ENCODE results near the gene MYCBPAP. TPM values are rescaled to one million over a fixed set of nuclear protein-coding genes. Genes with fewer than 3 reads are reported as not detected.

Gene MYCBPAP
- polyA plus RNA-seq, 3 donors: 1.4 to 2.4 (median 1.6) TPM

DNA sequence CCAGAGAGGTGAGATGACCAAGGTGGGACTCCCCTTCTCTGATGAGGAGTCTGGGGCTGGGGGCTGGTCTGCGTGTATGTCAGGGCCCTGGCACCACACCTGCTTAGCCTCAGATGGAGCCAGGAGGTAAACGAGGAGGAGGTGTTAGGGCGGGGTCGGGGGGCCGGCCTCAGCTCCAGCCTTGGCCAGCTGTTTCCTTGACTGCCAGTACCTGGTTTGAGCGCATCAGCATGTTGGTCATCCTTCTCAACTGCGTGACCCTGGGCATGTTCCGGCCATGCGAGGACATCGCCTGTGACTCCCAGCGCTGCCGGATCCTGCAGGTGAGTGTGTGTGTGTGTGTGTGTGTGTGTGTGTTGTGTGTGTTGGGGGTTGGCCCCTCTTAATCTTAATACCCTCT, 60.4 kb downstream of the MYCBPAP start:
- no peak for DNase-seq (ENCODE audit: low read depth in 3 of 3, low spot score in 2 of 3)

- no peak for DNase-seq (ENCODE audit: low read depth in 3 of 3, low spot score in 2 of 3)
These were observed 61.4 kb downstream of the MYCBPAP start for GRCh38 chr17:50569592-50569991.

GRCh38 chr17:50570032-50570431, 61.8 kb downstream of the MYCBPAP start:
- DNase-seq (ENCODE audit: low read depth in 3 of 3, low spot score in 2 of 3): no peak

DNA sequence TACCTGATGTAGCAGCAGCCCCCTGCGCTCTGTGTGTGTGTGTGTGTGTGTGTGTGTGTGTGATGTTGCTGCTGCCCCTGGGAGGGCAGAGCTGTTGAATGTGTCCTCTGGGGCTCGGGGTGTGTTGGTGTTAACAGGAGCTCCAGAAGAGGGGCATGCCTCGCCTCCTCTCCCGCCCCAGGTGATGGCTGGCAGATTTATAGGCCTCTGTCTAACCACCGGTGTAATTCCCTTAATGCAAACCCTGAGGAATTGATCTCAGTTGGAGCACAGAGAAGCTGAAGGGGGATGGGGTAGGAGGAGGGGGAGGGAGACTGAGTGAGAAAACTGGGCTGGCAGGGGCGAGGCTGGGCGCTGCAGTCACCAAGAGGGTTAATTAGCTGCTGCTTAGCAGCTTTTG, 62.3 kb downstream of the MYCBPAP start:
- DNase-seq (ENCODE audit: low read depth in 3 of 3, low spot score in 2 of 3): no peak

- no peak for DNase-seq (ENCODE audit: low read depth in 3 of 3, low spot score in 2 of 3)
These were observed 63.4 kb downstream of the MYCBPAP start for GRCh38 chr17:50571681-50572080.

DNA sequence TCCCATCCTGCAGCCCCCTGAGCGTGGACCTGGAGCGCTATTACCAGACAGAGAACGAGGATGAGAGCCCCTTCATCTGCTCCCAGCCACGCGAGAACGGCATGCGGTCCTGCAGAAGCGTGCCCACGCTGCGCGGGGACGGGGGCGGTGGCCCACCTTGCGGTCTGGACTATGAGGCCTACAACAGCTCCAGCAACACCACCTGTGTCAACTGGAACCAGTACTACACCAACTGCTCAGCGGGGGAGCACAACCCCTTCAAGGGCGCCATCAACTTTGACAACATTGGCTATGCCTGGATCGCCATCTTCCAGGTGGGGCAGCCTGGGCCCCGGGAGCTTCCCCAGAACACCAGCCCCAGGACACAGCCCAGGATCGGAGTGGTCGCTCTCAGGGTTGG, 64.3 kb downstream of the MYCBPAP start:
- no peak for DNase-seq (ENCODE audit: low read depth in 3 of 3, low spot score in 2 of 3)

DNA sequence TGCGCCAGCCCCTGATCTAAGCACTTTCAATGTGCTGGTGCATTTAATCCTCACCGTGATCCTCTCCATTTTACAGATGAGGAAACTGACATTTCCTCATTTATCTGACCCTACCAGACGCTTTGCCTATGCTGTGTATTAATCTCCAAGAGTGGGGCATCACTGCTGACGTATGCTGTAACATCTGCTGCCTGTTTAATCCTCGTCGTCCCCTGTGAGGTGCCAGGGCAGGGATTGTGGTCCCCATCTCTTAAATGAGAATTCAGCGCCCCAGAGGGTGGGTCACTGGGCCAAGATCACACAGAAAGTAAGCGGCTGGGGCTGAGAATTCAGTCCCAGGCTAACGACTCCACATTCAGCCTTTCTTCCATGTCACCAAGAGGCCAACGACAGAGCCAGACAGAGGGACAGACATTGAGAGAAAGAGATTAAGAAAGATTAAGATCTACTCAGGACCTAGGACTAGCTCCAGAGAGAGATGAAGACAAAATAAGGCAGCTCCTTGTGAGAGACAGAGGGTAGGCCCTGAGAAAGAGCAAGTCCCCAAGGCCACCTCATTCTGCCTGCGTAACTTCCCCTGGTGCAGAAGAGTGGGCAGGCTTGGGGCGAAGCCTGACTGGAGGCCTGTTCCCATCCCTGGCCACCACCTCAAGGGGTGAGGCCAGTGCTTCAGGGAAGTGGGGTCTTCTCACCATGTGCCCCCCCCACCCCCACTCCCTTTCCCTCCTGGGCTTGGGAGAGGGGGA, 65.8 kb downstream of the MYCBPAP start:
- DNase-seq (ENCODE audit: low read depth in 3 of 3, low spot score in 2 of 3): no peak

DNA sequence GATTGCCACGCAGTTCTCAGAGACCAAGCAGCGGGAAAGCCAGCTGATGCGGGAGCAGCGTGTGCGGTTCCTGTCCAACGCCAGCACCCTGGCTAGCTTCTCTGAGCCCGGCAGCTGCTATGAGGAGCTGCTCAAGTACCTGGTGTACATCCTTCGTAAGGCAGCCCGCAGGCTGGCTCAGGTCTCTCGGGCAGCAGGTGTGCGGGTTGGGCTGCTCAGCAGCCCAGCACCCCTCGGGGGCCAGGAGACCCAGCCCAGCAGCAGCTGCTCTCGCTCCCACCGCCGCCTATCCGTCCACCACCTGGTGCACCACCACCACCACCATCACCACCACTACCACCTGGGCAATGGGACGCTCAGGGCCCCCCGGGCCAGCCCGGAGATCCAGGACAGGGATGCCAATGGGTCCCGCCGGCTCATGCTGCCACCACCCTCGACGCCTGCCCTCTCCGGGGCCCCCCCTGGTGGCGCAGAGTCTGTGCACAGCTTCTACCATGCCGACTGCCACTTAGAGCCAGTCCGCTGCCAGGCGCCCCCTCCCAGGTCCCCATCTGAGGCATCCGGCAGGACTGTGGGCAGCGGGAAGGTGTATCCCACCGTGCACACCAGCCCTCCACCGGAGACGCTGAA, 67.5 kb downstream of the MYCBPAP start:
- no peak for DNase-seq (ENCODE audit: low read depth in 3 of 3, low spot score in 2 of 3)

GRCh38 chr17:50576864-50577263, 68.6 kb downstream of the MYCBPAP start:
- DNase-seq (ENCODE audit: low read depth in 3 of 3, low spot score in 2 of 3): no peak

GRCh38 chr17:50577451-50577954, 69.3 kb downstream of the MYCBPAP start:
- DNase-seq (ENCODE audit: low read depth in 3 of 3, low spot score in 2 of 3): no peak

- DNase-seq (ENCODE audit: low read depth in 3 of 3, low spot score in 2 of 3): no peak
These were observed 69.9 kb downstream of the MYCBPAP start for GRCh38 chr17:50578173-50578572.

DNA sequence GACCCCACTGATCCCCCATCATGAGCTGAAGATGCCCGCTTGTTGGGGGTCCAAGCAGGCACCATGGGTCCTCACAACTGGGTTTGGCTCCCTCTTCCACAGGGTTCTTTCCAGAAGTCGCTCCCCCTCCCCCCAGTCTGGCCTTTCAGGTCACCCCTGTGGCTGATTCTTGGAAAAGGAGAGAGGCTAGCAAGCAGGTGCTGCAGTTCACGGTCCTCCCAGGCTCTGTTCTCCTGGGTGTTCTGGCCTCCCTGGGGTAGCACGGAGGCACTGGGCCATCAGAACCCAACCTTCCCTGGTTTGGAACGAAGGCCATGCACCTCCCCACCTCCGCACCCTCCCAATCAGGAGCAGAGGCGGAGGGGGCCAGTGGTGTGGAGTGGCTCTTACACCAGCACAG, 71.2 kb downstream of the MYCBPAP start:
- DNase-seq (ENCODE audit: low read depth in 3 of 3, low spot score in 2 of 3): no peak

- DNase-seq (ENCODE audit: low read depth in 3 of 3, low spot score in 2 of 3): no peak
These were observed 72.4 kb downstream of the MYCBPAP start for GRCh38 chr17:50580646-50581045.

Other genes starting within 250 kb of the MYCBPAP start
- gene TMEM92, start 234.0 kb upstream of the MYCBPAP start, polyA plus RNA-seq (ENCODE audit: insufficient read length in 3 of 3): 1 to 10 TPM; 1.6 to 2.8 (median 1.9) TPM
- 10 to 100 TPM; 15.5 to 16.7 (median 15.8) TPM for gene XYLT2, start 162.3 kb upstream of the MYCBPAP start, polyA plus RNA-seq (ENCODE audit: insufficient read length in 3 of 3)
- 10 to 100 TPM; 70.7 to 81.5 (median 80.0) TPM for gene MRPL27, start 135.3 kb upstream of the MYCBPAP start, polyA plus RNA-seq (ENCODE audit: insufficient read length in 3 of 3)
- gene EME1, start 135.2 kb upstream of the MYCBPAP start, polyA plus RNA-seq (ENCODE audit: insufficient read length in 3 of 3): 1 to 10 TPM; 7.1 to 9.4 (median 8.5) TPM
- gene LRRC59, start 110.9 kb upstream of the MYCBPAP start, polyA plus RNA-seq (ENCODE audit: insufficient read length in 3 of 3): 10 to 100 TPM; 60.9 to 64.9 (median 64.6) TPM
- 100 to 1,000 TPM in 1 of 3 donors, 10 to 100 TPM in 2; 81.2 to 115 (median 98.7) TPM for gene ACSF2, start 82.2 kb upstream of the MYCBPAP start, polyA plus RNA-seq (ENCODE audit: insufficient read length in 3 of 3)
- 1 to 10 TPM in 2 of 3 donors, under 1 TPM in 1; 0.86 to 2.3 (median 1.0) TPM for gene CHAD, start 39.6 kb upstream of the MYCBPAP start, polyA plus RNA-seq (ENCODE audit: insufficient read length in 3 of 3)
- gene RSAD1, start 29.6 kb upstream of the MYCBPAP start, polyA plus RNA-seq (ENCODE audit: insufficient read length in 3 of 3): 10 to 100 TPM; 45.8 to 48.5 (median 48.4) TPM
- gene EPN3, start 24.3 kb downstream of the MYCBPAP start, polyA plus RNA-seq (ENCODE audit: insufficient read length in 3 of 3): 1 to 10 TPM; 6.5 to 9.8 (median 8.8) TPM
- gene SPATA20, start 38.7 kb downstream of the MYCBPAP start, polyA plus RNA-seq (ENCODE audit: insufficient read length in 3 of 3): 10 to 100 TPM; 47.6 to 52.7 (median 48.4) TPM
- gene CACNA1G, start 52.3 kb downstream of the MYCBPAP start, polyA plus RNA-seq (ENCODE audit: insufficient read length in 3 of 3): 1 to 10 TPM; 6.1 to 6.7 (median 6.6) TPM
- 1 to 10 TPM; 6.2 to 9.6 (median 7.0) TPM for gene ABCC3, start 126.4 kb downstream of the MYCBPAP start, polyA plus RNA-seq (ENCODE audit: insufficient read length in 3 of 3)
- 10 to 100 TPM; 44.8 to 47.2 (median 45.5) TPM for gene ANKRD40, start 199.5 kb downstream of the MYCBPAP start, polyA plus RNA-seq (ENCODE audit: insufficient read length in 3 of 3)
- 100 to 1,000 TPM; 565 to 742 (median 678) TPM for gene LUC7L3, start 211.2 kb downstream of the MYCBPAP start, polyA plus RNA-seq (ENCODE audit: insufficient read length in 3 of 3)